HG03045 (cell line): ENCODE data around the gene GLB1L.
A peak's percentile ranks its signal among the peaks of the same experiment; 100 is the strongest.
"Not testable (repeated sequence)": the region's sequence is repeated elsewhere in the genome, so short reads cannot be mapped to it uniquely, and the experiment has no call there.

Experiments
- ATAC-seq: cut with Tn5 transposase; IDR thresholded peaks from one replicate; pipeline ENCODE4 v1.9.1; 2021; ENCODE audit warnings: mild to moderate bottlenecking, moderate library complexity; ENCODE audit not compliant: unreplicated experiment

The GLB1L gene

GRCh38 chr2:219281588-219281987 is 36.3 kb upstream of the GLB1L start:
- ATAC-seq, result no peak

- ATAC-seq, result no peak
Measured at GRCh38 chr2:219280651-219281050, 35.4 kb upstream of the GLB1L start.

GRCh38 chr2:219279916-219280516 is 34.8 kb upstream of the GLB1L start:
- ATAC-seq, result no peak

- peak; percentile 83 for ATAC-seq
Measured at GRCh38 chr2:219279151-219279915, 34.1 kb upstream of the GLB1L start, which contains the start of gene DNAJB2. Gene DNAJB2 (plus strand): TSS chr2:219279366. CDS start chr2:219279834, 468 bp downstream.

GRCh38 chr2:219278655-219279150 is 33.5 kb upstream of the GLB1L start:
- no peak for ATAC-seq

GRCh38 chr2:219277703-219278654 is 32.7 kb upstream of the GLB1L start:
- ATAC-seq, result peak; percentile 18

GRCh38 chr2:219274361-219274921 is 29.2 kb upstream of the GLB1L start:
- ATAC-seq, result no peak

- ATAC-seq, result no peak
Measured at GRCh38 chr2:219273937-219274336, 28.7 kb upstream of the GLB1L start.

GRCh38 chr2:219272995-219273394 is 27.8 kb upstream of the GLB1L start:
- no peak for ATAC-seq

- no peak for ATAC-seq
Measured at GRCh38 chr2:219272356-219272755, 27.1 kb upstream of the GLB1L start.

- no peak for ATAC-seq
Measured at GRCh38 chr2:219271021-219271420, 25.8 kb upstream of the GLB1L start.

GRCh38 chr2:219270055-219270372 is 24.8 kb upstream of the GLB1L start:
- ATAC-seq, result no peak

- no peak for ATAC-seq
Measured at GRCh38 chr2:219269362-219270054, 24.3 kb upstream of the GLB1L start.

- no peak for ATAC-seq
Measured at GRCh38 chr2:219268294-219268693, 23.1 kb upstream of the GLB1L start.

GRCh38 chr2:219266886-219267285 is 21.6 kb upstream of the GLB1L start:
- ATAC-seq, result no peak

- ATAC-seq, result no peak
Measured at GRCh38 chr2:219266232-219266631, 21.0 kb upstream of the GLB1L start.

GRCh38 chr2:219261024-219261855 is 16.0 kb upstream of the GLB1L start:
- ATAC-seq, result no peak

GRCh38 chr2:219258942-219259341 is 13.7 kb upstream of the GLB1L start:
- ATAC-seq, result not testable (repeated sequence)

GRCh38 chr2:219254590-219255201 is 9.5 kb upstream of the GLB1L start:
- ATAC-seq, result peak; percentile 23
